GM21447 (cell line): ENCODE results near the gene EIF4A2.
"Not testable (repeated sequence)": the region's sequence is repeated elsewhere in the genome, so short reads cannot be mapped to it uniquely, and the experiment has no call there.

Experiments used
- ATAC-seq: cut with Tn5 transposase; IDR thresholded peaks from one replicate; pipeline ENCODE4 v1.9.1; 2021; ENCODE audit not compliant: unreplicated experiment

Gene EIF4A2

GRCh38 chr3:186784820-186785494 lies 1.6 kb downstream of the EIF4A2 start:
- ATAC-seq: no peak

- ATAC-seq: no peak
Measured at GRCh38 chr3:186785495-186786018, 2.2 kb downstream of the EIF4A2 start.

- no peak for ATAC-seq
Measured at GRCh38 chr3:186786922-186787321, 3.5 kb downstream of the EIF4A2 start.

DNA sequence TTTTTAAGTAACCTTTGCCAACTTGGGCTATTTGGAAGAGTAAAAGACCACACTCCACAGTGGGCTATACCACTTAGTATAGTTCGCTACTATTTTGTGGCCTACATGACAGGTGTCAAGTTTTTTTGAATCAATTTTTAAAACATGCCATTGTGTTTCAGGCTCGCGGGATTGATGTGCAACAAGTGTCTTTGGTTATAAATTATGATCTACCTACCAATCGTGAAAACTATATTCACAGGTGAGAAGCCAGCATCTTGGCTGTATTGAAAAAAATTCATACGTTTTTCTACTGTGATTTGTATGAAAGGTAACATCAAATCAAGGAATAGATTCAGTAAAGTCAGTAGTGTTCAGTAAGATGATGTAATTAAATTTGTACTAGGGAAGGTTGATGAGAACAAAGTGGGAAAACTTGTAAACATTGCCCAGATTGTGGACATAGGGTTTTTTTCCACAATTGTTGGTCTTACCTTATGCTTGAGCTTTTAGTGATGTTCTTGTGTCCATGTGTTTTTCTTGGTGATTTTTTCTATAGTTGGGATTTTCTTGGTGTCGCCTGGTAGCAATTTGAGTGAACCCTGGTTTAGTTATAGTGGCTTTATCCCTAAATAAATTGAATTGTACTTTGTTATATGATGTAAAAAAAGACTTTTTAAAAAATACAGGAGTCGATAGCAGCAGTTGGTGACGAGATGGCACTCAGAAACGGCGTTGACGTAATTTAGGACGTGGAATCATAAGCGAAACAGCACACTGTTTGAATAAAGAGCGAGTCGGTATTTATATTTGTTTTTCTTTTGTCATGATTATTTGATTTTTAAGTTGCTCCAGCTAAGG lies 4.5 kb downstream of the EIF4A2 start:
- ATAC-seq: no peak

- no peak for ATAC-seq
Measured at GRCh38 chr3:186788482-186789370, 5.3 kb downstream of the EIF4A2 start.

- ATAC-seq: no peak
Measured at GRCh38 chr3:186789554-186790260, 6.3 kb downstream of the EIF4A2 start.

- ATAC-seq: no peak
Measured at GRCh38 chr3:186790261-186790981, 7.0 kb downstream of the EIF4A2 start.

- ATAC-seq: no peak
Measured at GRCh38 chr3:186798239-186798874, 15.0 kb downstream of the EIF4A2 start.

- no peak for ATAC-seq
Measured at GRCh38 chr3:186800285-186800684, 16.9 kb downstream of the EIF4A2 start.

GRCh38 chr3:186802701-186803100 lies 19.3 kb downstream of the EIF4A2 start:
- ATAC-seq: no peak

DNA sequence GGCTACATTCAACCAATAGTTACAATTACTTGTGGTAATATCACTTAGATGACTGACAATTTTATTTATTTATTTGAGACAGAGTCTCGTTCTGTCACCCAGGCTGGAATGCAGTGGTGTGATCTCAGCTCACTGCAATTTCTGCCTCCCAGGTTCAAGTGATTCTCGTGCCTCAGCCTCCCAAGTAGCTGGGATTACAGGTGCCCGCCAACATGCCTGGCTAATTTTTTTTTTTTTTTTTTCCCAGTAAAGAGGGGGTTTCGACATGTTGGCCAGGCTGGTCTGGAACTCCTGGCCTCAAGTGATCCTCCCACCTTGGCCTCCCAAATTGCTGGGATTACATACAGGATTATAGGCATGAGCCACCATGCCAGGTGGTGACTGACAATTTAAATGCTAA lies 20.1 kb downstream of the EIF4A2 start:
- ATAC-seq: not testable (repeated sequence)

- peak; percentile 97 for ATAC-seq
Measured at GRCh38 chr3:186806089-186807055, 23.0 kb downstream of the EIF4A2 start, which contains the start of gene RFC4. Gene RFC4, minus strand, starts transcription at chr3:186806482. Its CDS starts 1,769 bp downstream, at chr3:186804713.

GRCh38 chr3:186807231-186807630 lies 23.9 kb downstream of the EIF4A2 start:
- no peak for ATAC-seq

DNA sequence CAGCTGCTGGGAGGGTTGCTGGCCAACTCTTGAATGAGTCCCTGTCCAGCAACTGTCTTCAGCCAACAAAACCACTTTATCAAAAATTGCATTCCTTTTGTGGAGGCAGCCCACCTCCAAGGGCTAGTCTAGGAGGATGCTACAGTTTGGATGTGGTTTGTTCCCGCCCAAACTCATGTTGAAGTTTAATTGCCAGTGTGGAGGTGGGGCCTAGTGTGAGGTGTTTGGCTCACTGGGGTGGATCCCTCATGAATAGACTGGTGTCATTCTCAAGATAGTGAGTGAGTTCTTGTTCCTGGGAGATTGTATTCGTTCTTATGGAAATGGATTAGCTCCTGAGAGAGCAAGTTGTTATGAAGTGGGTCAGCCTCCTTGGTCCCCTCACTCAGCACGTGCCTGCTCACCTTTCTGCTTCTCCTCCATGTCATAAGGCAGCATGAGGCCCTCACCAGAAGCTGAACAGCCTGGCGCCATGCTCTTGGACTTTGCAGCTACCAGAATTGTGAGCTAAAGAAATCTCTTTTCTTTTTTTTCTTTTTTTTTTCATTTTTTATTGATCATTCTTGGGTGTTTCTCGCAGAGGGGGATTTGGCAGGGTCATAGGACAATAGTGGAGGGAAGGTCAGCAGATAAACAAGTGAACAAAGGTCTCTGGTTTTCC lies 27.1 kb downstream of the EIF4A2 start:
- no peak for ATAC-seq

DNA sequence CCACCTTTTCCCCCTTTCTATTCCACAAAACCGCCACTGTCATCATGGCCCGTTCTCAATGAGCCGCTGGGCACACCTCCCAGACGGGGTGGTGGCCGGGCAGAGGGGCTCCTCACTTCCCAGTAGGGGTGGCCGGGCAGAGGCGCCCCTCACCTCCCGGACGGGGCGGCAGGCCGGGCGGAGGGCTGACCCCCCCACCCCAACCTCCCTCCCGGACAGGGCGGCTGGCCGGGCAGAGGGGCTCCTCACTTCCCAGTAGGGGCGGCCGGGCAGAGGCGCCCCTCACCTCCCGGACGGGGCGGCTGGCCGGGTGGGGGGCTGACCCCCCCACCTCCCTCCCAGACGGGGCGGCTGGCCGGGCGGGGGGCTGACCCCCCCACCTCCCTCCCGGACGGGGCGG lies 27.9 kb downstream of the EIF4A2 start:
- not testable (repeated sequence) for ATAC-seq

DNA sequence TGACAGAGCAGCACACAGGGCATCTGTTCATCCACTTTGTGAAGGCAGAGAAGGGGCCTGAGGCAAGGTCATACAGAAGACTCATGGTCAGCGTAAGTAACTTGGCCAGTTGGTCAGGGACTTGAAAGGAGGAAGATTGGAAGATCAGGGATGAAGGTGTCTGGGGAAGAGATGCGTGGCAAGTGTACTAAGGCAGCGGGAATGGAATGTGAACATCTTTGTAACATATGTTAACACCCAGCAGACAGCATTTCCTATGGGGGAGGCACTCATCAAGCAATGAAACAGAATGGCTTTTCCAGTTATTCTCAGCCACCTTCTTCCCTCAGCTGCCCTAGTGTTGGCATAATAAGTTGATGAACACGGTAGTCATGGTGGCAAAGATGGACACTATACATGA lies 30.7 kb downstream of the EIF4A2 start:
- ATAC-seq: no peak

DNA sequence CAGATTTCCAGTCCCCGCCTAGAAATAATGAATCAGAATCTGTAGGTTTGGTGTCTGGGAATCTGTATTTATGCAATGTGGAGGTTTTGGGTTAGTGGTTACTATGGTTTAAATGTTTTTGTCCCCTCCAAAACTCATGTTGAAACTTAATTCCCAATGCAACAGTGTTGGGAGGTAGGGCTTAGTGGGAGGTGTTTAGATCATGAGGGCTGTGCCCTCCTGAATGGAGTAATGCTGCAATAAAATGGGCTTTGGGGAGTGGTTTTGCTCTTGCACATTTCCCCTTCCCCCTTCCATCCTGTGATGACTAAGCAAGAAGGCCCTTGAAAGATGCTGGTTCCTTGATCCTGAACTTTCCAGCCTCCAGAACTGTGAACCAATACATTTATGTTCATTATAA lies 32.1 kb downstream of the EIF4A2 start:
- ATAC-seq: no peak

DNA sequence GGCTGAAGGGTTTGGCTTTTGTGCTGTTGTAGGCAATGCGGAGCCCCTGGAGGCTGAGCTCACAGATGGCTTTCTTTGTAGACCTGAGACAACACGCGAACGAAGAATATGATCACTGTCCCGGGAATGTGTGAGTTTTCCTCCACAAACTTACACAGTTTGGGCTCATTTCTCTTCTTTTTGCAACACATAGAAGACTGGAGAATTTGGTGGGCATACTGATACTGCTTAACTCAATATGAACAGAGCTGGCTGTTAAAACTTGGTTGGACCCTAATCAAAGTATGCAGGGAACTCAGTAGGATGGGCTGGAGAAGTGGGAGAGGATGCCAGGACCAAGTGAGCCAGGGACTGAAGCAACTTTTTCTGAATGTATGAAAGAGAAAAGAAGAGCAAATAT lies 35.1 kb downstream of the EIF4A2 start:
- ATAC-seq: no peak
